Measurements from ENCODE around the gene WAC.

WAC gene

DNA sequence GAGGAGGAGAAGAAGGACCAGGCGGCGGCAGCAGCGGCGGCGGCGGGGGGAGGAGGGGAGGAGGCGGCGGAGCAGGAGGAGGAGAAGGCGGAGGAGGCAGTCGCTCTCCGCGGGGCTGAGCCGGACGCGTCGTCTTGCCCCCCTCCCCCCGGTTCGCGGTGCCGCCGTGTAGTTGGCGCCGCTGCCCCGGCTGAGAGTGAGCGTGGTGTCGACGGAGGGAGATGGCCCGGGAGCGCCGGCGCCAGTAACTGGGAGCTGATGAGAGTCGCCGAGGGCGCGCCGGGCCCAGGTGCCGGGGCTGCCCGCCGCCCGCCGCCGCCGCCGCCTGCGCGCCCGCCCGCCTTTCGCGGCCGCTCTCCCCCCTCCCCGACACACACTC is 257 bp downstream of the WAC start:
- DNase-seq, result no peak

DNA sequence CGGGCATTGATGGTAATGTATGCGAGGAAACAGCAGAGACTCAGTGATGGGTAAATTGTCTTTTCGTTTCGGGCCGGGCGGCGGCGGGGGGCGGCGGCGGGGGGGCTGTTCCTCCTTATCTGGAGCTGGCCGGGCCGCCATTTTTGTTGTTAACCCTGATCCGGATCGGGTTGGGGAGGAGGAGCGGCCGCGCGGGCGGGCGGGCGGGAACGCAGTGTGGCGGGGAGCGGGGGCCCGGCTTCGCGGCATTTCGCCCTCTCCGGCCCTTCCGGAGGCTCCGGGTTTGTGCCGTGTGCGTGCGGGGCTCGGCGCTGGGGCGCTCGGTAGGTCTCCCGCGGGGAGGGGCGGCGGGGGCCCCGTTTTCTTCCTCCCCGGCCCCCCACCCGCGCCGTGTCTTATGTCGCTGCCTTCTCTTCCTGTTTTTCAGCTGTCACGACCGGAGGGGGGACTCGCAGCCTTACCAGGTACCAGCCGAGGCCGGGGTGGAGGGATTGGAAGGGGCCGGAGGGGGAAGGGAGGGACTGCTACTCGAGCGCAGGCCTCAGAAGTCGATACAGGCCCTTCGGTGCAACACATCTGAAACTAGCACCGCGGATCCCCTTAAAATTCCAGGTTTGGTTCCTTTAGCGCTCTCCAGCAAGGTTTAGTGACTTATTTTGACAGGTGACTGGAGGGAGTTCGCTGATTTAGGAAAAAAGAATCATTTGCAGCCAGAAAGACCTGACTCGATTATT is 820 bp downstream of the WAC start:
- peak; percentile 72 for DNase-seq

DNA sequence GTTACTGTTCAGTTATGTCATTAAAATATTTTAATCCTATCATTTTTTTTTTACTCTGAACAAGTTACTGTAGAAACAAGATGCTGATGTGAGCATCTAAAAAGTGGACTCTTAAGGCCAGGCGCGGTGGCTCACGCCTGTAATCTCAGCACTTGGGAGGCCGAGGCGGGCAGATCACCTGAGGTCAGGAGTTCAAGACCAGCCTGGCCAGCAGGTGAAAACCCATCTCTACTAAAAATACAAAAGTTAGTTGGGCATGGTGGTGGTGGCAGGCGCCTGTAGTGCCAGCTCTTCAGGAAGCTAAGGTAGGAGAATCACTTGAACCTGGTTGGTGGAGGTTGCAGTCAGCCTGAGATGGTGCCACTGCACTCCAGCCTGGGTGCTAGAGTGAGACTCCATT is 2.9 kb downstream of the WAC start:
- DNase-seq, result no peak

DNA sequence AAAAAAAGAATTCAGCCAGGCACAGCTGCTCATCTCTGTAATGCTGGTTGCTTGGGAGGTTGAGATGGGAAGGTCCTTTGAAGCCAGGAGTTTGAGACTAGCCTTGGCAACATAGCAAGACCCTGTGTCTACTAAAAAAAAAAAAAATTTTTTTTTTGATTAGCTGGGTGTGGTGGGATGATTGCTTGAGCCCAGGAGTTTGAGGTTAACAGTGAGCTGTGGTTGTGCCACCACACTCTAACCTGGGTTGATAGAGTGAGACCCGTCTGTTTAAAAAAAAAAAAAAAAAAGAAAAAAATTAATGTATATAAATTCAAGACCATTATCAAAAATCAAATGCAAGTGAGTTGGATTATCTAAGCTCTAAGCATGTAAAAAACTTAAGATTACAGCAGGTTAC is 5.7 kb downstream of the WAC start:
- DNase-seq, result no peak

DNA sequence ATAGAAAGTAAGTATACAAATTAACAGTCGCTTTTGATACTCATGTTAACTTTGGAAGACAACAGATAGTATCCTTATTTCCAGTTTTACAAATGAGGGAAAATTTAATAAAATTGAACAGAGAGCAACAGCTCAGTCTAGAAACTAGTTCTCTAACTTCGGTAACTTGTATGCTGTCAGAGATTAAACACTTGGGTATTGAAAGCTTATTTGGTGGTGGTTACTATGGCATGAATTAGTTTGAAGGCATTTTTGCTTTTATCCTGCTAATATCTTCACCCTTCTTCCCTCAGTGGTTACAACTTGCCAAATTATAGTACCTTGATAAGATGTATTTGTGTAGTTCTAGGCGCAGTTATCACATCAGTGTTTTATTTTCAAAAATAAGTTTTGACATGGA is 7.2 kb downstream of the WAC start:
- no peak for DNase-seq

DNA sequence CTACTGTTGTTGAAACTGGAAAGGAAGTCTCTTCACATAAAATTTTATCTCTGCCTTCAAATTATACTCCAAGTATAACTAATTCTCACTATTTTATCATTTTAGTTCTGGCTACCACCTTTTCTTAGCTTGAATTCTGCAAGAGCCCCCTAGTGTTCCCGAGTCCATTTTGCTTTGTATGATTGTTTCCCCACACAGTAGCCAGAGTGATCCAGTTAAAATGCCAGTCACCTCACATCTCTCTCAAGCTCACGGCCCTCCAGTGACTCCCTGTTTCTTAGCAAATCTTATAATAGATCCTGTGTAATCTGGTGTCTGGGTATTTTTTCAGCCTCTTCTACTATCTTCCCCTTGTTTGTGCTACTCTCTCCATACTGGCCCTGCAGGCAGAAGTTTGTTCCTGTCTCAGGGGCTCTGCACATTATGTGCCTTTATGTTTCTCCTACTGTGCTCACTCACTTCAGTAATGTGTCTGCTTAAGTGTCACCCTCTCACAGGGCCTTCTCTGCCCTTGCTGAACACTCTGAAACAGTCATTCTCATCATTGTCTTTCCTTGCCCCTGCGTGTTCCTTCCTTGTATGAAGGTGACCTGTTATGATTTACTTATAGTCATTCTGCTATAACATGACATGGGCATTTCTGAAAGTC is 8.9 kb downstream of the WAC start:
- no peak for DNase-seq

DNA sequence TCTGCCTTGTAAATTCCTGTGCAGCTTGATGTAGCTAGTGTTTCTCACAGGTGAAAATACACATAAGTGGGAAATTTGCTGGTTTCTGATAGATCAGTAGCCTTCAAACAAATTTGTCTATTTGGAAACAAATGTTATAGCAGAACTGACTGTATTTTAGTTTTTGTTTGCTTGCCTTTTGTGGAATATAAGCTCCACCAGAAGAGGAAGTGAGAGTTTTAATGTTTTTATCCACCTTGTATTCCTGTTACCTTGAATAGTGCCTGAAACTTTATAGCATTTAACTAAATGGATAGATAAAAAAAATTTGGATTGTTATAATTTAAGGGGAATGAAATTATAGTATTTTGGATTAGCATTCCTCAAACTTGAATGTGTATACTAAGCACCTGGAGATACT is 9.8 kb downstream of the WAC start:
- no peak for DNase-seq

DNA sequence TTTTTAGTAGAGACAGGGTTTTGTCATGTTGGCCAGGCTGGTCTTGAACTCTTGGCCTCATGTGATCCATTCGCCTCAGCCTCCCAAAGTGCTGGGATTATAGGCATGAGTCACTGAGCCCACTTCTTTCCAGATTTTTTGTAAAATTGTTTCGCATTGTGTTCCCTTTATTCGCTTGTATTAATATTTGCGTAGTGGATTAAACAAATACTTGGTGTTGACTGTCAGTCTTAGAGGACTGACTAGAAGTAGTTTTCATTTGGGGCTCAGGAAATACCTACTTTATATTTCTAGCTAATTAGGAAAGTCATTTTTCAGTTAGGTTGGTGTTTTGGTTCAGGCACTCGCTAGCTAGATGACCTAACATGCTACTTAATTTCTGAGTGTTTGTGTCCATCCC is 11.1 kb downstream of the WAC start:
- no peak for DNase-seq

DNA sequence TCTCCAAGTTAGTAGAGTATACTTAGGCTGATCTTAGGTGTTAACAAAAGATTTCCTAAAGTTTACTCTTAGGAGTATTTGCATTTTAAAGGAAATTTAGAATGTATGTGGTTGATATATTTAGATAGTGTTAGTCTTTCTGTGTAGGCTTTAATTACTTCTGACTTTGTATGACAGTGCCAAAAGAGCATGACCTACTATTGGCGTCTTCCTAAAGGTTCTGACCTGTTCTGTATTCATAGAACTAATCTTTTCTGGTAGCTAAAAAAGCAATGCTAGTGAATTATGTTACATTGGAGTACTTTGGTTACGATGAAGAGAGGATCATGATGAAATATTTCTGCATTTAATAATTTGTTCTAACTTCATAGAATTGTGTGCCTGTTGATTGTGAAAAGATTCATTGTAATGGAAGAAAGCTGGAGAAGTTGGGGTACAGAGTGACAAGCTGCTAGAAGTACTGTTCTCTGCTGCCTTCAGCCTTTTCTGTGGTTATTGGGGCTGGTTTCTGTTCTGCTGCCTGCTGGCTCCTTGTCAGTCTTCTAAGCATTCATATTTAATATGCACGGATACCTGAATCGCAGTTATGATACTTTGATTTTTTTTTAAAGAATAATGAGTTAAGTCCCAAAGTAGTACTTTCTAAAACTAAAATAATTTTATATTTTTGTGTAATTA is 13.2 kb downstream of the WAC start:
- no peak for DNase-seq

DNA sequence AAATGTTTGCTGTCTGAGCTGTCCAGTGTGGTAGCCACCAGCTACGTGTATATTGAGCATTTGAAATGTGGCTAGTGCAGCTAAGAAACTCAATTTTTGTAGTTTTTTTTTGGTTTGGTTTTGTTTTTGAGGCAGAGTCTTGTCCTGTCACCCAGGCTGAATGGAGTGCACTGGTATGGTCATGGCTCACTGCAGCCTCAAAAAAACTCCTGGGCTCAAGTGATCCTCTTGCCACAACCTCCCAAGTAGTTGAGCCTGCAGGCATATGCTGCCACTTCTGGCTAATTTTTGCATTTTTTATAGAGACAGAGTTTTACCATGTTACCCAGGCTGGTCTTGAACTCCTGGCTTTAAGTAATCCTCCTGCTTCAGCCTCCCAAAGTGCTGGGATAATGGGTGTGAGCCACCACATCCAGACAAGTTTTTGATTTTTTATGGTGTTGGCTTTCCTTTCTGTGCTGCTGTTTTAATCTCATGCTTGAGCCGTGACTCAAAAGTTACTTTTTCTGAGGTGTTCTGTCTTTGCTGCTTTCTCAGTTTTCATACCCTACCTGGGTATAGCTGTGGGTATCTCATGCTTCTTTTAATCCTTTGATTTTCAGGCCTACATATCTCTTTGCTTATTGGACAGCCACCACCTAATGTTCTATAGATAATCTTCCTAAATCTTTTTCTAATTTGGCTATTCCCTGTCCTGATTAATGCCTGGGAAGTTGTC is 16.0 kb downstream of the WAC start:
- peak; percentile 47 for DNase-seq

DNA sequence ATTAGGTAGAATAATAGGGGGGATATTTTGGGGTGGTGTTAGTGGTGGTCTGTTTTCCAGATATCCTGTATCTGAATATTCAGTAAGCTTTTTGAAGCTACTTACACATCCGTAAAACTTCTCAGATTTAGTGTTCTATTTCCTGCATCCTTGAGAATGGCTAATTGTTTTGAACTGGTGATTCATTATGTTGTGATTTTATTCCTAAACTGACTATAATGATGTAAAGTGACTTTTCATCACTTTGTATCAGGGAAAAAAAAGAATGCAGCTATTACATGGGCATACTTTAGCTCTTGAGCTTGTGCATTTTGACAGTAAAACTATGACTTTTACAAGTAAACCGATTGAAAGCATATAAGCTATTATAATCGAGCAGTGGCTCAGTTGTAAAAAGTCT is 18.2 kb downstream of the WAC start:
- DNase-seq, result no peak

DNA sequence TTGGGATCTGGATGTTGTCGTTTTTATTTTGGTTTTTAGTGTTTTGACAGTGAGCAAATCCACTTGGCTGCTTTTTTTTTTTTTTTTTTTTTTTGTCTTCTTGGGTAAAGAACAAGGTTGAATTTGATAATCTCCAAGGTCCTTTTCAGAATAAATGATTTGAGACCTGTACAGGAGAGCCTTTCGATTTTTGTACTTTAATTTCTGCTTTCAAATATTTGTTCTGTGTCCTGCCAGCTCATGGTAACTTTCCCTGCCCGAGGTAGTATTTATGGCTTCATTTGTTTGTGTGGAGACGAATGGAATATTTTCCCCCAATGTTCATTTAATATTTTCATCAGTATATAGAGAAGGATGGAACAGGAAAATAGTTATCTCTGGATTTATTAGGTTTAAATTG is 19.9 kb downstream of the WAC start:
- no peak for DNase-seq

DNA sequence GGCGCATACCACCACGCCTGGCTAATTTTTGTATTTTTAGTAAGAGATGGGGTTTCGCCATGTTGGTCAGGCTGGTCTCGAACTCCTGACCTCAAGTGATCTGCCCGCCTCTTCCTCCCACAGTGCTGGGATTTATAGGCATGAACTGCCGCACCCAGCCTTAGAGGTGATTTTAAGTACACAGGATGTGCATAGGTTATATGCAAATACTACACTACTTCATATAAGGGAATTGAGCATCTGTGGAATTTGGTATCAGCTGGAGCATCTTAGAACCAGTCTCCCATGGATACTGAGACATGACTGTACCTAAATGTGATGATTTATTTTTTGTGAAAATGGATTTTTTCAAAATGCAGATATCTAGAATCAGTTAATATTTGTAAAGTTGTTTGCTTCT is 21.1 kb downstream of the WAC start:
- no peak for DNase-seq

DNA sequence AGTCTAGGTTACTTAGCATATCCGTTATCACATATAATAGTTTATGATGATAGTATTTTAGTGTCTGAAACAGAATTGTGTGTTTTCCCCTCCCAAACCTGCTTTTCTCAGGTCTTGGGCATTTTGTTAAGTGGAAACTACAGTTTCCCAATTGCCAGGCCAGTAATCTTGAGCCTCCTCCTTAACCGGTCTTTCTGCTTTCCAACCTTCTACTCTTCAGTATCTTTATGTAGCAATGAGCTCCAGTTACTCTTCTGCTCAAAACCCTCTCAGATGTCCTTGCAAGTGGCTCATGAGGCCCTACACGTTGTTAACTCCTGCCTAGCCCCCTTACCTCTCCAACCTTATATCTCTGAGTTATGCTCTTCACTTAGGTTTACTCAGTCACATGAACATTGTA is 22.0 kb downstream of the WAC start:
- no peak for DNase-seq

DNA sequence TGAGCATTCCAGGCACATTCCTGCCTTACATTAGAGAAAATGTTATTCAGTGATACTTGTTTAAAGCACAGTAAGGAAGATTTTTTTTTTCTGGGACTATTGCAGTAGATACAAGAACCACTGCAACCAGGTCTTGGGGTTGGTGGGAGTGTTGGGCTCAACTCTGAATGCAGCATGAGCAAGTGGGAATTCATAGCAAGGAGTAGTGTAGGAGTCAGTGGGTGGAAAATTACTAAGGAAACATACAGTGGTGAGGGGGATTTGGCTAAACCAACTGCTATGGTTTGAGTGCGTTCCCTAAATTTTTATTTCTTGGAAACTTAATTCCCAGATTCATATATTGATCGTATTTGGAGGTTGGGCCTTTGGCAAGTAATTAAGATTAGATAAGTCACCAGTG is 22.4 kb downstream of the WAC start:
- DNase-seq, result no peak

DNA sequence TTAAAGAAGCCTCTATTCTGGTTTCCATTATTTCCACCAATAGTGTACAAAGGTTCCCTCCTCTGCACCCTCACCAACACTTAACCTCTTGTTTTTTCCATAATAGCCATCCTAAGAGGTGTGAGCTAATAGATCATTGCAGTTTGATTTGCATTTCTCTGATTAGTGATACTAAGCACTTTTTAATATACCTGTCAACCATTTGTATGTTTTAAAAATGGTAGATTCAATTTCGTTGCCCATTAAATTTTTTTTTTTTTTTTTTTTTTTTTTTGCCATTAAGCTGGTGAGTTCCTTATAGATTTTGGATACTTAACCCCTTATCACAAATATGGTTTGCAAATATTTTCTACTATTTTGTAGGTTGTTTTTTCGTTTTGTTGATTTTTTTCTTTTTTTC is 23.2 kb downstream of the WAC start:
- DNase-seq, result no peak

DNA sequence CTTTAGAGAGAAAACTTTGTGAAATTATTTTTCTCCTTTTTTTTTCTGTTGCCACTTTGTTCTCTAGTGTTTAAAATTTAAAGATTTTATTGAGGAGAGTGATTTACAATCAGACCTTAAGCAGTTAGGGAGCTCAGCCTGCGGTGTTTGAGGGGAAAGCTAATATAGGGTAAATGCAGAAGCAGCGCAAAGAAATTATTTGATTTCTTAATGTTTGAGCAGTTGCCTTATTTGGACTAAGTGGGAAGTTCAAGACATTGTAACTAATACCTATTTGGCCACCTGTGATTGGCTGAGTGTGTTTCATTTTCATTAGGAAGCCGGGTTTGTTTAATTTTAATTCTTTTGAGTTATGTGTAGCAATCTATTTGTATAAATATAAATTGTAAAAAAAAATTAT is 25.3 kb downstream of the WAC start:
- no peak for DNase-seq

DNA sequence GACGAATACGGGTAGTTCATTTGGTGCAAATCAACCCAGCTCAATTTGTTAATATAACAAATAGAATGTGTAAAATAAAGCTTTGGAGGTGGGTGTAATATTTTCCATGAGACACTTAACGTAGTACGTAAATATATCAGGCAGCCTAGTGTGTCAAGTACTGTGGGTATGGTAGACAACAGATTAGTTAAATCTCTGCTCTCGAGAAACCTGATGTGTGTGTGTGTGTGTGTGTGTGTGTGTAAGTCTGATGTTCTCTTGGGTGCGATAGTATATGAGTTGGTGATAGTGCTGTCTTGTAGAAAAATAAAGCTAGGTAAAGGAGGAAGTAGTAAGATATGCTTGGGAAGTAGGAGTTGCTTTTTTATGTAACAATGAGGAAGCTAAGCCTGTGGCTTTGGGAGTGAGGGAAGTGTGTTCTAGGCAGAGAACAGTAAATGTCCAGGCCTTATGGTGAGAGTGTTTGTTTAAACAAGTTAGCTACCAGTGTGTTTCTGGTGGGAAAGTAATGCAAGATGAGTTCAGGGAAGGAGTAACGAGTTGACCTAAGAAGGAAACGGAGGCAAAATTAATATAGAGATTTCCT is 26.1 kb downstream of the WAC start:
- no peak for DNase-seq

DNA sequence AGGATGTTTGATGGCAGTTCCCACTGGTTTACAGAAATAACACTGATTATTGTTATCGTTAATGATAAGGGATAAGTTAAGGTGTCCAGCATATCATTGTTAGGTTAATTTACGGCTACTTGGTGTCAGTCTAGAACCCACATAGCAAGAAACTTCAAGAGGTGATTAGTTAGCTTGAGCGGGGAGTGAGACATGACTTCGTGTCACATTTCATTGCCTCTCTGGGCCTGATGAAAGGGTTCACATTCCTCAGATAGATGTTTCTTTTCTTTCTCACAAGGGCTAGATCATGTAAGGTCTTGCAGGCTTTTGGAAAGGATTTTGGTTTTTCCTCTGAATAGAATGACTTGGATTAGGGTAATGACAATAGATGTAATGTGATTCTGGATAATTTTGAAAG is 26.7 kb downstream of the WAC start:
- no peak for DNase-seq

DNA sequence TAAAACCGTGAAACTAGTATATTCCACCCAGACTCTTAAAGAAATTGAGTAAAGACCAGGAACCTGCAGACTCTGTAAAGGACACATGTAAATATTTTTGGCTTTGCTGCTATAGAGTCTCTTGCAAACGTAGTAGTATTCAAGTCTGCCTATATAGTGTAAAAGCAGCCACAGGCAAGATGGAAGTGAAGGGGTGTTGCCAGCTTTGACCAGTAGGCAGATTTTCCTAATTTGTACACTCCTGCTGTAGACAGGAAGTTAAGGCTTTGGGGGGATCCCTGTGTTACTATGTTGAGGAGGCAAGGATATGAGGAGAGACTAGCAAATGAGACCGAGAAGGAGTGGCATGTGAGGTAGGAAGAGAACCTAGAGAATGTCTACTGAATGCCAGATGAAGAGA is 27.7 kb downstream of the WAC start:
- DNase-seq, result no peak

DNA sequence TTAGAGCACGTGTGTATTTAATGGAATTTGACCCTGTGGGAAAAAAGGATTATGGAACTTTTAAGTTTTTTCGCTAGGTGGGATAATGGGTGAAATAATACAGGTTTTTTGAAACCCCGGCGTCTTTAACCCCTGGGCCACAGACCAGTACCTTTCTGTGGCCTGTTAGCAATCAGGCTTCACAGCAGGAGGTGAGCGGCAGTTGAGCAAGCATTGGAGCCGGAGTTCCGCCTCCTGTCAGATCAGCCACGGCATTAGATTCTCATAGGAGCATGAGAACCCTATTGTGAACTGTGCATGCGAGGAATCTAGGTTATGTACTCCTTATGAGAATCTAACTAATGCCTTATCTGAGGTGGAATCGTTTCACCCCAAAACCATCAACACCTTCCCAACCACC is 28.6 kb downstream of the WAC start:
- DNase-seq, result no peak

DNA sequence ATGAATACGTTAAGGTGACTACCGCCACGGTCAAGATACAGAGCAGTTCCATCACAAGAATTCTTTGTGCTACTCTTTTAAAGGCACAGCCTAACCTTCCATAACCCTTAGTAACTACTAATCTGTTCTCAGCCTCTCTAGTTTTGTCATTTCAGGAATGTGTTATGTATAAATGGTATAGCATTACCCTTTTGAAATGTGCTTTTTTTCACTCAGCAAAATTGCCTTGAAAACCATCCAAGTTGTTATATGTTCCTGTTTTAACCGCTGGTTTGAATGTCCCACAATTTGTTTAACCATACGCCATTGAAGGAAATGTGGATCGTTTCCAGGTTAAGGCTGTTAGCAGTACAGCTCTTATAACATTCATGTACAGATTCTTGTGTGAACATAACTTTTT is 32.0 kb downstream of the WAC start:
- peak; percentile 41 for DNase-seq

DNA sequence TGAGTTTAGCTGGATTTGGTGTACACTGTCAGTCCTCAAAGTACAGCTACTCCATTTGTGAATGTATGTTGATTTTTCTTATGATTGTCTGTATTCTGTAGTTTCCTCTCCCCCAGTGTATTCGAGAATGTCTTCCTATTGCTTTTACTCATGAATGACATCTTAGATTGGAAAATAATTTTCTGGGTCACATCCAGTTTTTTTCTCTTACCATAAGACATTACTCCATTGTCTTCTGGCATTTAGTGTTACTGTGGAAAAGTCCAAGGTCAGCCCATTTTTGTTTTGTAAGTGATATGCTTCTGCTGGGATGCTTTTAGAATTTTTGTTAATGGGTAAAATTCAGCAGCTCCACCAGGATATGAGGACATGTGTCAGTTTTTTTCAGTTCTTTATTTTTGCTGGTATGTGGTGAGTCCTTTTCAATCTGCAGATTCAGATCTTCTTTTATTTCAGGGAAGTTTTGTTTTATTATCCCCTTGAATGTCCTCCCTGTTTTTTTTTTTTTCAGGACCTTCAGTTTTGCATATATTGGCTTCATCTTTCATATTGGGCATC is 33.6 kb downstream of the WAC start:
- DNase-seq, result no peak
